GM23248 (cell line): ENCODE data around the gene ZNF385B.

Experiments used
- EZH2 ChIP-seq: fragments of 200-600 bp; sonication (generic); IDR thresholded peaks from 2 replicates; pipeline ENCODE4 v1.6.1; 2018; ENCODE audit warnings: antibody characterized with exemption, mild to moderate bottlenecking; ENCODE audit not compliant: insufficient read depth, poor library complexity, severe bottlenecking
- EZH2phosphoT487 ChIP-seq: fragments of 200-600 bp; sonication (generic); IDR thresholded peaks from 2 replicates; pipeline ENCODE4 v1.6.1; 2018; ENCODE audit warnings: antibody characterized with exemption, moderate library complexity, mild to moderate bottlenecking, low read depth; ENCODE audit not compliant: insufficient read depth

GRCh38 chr2:179579800-179580199 is 281.6 kb downstream of the ZNF385B start:
- TF ChIP-seq EZH2 (no peak), EZH2phosphoT487 (no peak)
